Activated CD4-positive, CD25-positive, alpha-beta regulatory T cell treated with anti-CD3 and anti-CD28 coated beads, Interleukin-2, amount 50 U/mL, for 24 hours (primary cell): Measurements from ENCODE around the gene THOC6.
A peak's percentile ranks its signal among the peaks of the same experiment; 100 is the strongest.

Source experiments
- ATAC-seq, 2 donors: fragments of 150-1000 bp; cut with Tn5 transposase; one replicate each; pipeline ENCODE4 v1.10.0; 2021; ENCODE audit warnings: mild to moderate bottlenecking in 1 of 2, moderate library complexity in 1 of 2

The THOC6 gene

DNA sequence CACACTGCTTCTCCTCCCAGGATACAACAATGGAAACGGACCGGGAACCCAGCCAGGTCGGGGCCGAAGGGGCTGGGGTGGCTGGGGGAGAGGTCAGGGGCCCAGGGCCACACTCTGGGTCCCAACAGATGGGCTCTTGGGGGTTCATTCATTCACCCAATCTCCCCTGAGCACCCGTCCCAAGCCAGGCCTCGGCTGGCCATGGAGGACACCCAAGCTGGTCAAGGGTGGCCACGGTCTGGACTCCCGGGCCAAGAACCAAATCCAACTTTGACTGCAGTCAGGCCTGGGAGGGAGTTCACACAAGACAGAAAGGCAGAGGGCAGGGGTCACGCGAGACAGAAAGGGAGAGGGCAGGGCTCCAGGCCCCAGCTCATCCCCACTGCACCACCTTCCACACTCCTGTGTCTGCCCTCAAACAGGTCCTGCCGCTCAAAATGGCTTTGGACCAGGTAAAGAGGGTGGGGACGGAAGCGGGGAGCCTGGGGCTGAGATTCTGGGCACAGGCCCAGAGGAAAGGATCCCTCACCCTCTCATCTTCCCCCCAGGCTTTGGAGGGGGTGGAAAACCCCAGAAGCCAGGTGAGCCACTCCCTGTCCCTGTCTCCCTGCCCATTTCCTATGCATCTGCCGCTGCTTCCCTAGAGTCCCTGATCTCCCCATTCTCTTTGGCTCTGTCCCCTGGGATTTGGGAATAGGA lies 31.3 kb upstream of the THOC6 start:
- no peak for ATAC-seq

GRCh38 chr16:2996298-2996697 lies 27.5 kb upstream of the THOC6 start:
- ATAC-seq: no peak

DNA sequence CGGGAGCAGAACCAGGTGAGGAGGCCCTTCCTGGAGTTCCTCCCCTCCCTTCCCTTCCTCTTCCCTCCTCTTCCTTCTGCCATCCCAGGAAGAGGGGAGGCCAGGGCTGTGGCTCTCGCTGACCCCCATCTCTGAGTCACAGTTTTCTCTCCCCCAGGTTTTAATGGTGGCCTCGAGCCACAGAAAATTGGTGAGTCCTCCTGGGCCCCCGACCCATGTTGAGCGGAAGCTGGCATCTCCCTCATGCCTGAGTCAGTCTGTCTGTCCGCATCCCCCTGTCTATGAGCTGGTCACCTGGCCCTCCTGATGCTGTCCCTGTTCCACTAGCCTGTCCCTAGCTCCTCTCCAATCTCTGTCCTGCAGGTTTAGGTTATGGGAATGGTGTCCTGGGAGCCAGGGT lies 23.9 kb upstream of the THOC6 start:
- no peak for ATAC-seq

- no peak for ATAC-seq
These were observed 23.3 kb upstream of the THOC6 start for GRCh38 chr16:3000540-3000939.

DNA sequence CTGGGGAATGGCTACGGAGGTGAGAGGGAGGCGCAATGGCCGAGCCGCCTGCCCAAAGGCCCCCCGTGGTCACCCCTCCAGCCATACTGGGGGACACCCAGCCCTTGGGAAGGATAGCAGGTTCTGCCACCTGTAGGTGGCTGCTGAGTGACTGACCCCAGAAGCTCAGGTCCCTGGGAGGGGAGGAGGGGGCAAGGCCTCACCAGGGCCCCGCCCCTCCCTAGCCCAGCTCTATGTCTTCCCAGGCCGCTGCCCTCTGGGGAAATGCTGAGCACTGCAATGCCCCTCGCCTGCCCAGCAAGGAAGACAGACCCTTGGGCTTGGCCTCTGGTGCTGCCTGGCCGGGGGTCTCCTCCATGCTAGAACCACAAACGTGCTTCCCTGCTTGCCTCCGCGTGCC lies 22.5 kb upstream of the THOC6 start:
- ATAC-seq: no peak

DNA sequence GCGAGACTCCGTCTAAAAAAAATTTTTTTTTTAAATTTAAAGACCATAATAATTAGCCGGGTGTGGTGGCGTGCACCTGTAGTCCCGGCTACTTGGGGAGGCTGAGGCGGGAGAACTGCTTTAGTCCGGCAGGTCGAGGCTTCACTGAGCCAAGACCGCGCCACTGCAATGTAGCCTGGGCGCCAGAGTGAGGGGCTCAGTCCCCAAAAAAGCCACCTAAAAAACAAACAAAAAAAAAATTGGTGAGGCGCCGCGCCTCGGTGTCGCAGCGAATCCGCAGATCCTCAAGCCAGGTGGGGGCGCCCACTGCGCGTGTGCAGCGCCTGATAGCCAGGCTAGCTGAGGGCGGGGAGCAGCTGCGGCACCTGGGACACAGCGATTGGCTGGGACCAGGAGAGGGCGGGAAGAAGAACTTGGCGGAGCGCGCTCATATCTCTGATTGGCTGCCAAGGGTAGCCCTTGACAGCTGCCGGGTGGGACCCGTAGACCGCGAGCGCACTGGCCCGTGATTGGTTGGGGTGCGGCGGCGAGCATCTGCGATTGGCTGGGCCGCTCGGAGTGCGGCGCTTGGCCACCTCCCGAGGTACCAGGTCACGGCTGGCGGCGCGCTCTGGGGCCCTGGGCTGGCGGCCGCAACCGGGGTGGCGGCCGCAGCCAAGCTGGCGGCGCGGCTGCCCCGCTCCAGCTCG lies 20.1 kb upstream of the THOC6 start:
- ATAC-seq: peak; percentile 100

- ATAC-seq: peak in 1 of 2 donors; percentile 6
These were observed 19.5 kb upstream of the THOC6 start for GRCh38 chr16:3004319-3004718.

- ATAC-seq: no peak
These were observed 19.0 kb upstream of the THOC6 start for GRCh38 chr16:3004781-3005284.

- ATAC-seq: no peak
These were observed 16.5 kb upstream of the THOC6 start for GRCh38 chr16:3007059-3007956.

DNA sequence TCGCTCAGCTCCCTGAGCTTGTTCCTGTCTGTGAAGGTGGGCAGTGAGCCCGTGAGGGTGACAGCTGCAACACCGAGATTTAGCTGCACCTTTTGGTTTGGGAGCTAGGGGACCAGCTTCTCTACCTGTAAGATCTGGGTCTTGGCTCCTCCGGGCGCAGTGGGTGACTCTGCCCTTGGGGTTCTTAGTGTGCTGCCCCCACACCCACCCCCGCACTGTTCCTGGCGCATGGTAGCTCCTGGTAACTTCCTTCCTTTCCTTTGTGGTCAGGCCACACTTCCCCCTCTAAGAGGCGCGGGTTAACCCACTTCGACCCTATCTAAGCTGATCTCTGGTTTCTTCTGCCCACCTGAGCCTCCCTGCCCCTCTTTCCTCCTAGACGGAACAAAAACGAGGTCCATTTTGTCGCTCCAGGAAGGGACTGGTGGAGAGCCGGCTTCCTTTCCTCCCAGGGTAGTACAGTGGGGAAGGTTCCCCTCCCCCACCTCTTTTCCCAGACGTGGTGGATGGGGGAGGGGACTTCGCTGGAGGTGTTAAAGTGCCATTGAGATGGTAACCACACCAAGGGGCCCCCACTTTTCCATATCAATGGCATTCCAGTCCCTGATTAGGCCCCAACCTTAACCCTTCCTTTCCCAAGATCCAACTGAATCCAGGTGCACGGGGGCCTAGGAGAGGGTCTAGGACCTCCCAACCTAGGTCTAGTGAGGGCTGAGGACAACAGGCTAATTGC lies 15.7 kb upstream of the THOC6 start:
- no peak for ATAC-seq

DNA sequence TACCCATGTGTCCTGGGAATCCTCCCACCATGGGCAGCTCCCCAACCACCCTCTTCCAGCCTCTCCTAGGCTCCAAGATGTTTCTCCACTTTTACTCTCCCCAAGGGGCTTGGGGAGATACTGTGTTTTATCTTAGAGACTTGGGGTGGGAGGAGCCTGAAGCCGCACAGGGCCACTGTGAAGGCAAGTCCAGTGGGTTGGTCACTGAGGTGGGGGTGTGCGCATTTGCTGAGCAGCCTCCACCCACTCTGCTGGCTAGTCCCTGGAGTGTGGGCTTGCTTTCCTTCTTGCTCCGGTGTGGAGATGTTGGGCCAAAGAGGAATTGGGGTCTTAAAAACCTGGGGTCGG lies 15.2 kb upstream of the THOC6 start:
- ATAC-seq: no peak

GRCh38 chr16:3009568-3010390 lies 14.1 kb upstream of the THOC6 start:
- no peak for ATAC-seq

DNA sequence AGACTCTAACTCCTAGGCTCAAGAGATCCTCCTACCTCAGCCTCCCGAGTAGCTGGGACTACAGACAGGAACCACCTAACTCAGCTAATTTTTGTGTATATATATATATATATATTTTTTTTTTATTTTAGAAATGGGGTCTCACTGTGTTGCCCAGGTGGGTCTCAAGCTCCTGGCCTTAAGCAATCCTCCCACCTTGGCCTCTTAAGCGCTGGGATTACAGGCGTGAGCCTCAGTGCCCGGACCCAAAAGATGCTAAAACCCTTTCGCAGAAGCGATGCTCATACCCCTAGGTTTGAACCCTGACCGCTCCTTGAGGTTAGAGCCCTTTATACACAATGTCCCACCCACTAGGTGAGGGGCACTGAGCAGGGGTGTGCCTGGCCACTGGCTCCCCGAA lies 13.3 kb upstream of the THOC6 start:
- ATAC-seq: no peak

DNA sequence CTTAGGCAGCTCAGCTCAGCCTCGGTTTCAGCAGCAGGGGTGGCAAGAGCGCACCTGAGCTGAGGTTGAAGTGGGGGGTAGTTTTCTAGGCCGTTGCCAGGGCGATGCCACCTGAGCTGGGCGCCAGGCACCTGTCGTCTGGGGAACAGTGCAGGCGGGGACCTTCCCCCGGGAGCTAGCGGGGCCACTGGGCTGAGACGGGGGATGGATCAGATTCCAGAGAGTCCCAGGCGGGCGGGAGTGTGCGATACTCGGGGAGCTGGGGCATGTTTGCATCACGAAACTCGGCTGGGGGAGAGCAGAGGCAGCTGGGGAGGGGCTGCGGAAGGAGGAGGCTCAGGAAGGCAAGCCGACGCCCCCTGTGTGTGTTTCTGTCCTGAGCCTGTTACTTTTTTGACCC lies 11.6 kb upstream of the THOC6 start:
- no peak for ATAC-seq

DNA sequence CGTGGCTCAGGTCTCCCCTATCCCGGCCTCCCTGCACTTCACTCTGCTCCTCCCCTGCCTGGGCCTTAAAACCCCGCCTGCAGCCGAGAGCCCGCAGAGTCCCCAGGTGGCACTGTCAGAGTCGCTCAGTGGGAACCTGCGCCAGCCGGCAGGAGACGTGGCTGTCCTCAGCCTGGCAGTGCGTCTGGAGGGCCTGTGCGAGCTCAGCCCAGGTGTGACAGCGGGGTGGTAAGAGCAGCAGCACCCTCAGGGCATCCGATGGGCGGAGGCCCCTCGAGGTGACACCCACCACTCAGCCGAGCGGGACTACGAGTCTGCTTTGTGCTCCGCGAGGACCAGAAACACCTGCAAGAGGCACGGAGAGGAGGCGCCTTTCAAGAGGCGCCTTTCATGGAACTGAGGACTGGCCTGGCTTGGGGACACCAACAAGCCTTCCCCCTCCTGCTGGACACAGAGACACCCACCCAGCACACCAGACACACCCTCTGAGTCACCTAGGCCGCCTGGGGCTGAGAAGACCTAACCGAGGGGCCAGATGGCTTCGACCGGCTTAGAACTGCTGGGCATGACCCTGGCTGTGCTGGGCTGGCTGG lies 10.9 kb upstream of the THOC6 start, which contains the start of gene CLDN9:
Gene CLDN9 (plus strand): TSS at position 96 of the 593 bp plus-strand sequence. CDS start 440 bp downstream, at position 536.
- ATAC-seq: peak in 1 of 2 donors; percentile 10

- no peak for ATAC-seq
These were observed 10.3 kb upstream of the THOC6 start for GRCh38 chr16:3013491-3013951.

GRCh38 chr16:3013998-3014690 lies 9.7 kb upstream of the THOC6 start:
- ATAC-seq: no peak

GRCh38 chr16:3014971-3015370 lies 8.9 kb upstream of the THOC6 start:
- ATAC-seq: no peak

DNA sequence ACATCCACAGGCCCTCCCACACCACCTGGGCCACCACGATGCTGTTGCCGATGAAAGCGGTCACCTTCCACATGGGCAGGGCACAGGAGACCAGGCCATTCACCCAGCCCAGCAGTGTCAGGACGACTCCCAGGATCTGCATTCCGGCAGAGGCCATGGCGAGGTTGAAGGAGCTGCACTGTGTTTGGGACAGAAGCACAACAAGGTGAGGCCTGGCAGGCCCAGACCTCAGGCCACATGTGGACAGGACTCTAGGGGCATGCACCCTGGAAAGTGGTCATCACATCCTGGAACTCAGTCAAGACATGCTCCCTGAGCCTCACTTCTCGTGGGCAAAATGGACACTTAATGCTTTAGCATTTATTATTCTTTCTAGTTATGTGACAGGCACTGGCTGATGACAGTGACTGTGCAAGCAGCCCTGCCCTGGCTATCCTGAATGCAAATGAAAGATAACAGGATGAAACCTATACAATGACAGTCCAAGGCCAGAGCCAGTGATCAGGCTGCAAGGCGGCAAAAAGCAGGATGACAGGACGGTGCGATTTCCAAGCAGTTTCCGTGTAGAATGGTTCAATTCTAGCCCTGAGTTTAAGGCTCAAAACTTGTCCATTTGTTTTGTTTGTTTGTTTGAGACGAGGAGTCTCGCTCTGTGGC lies 7.8 kb upstream of the THOC6 start:
- no peak for ATAC-seq

- ATAC-seq: no peak
These were observed 6.5 kb upstream of the THOC6 start for GRCh38 chr16:3017344-3017743.
